Kidney (tissue), 14 donors: ENCODE results near the gene CORIN. TPM values are rescaled to one million over a fixed set of nuclear protein-coding genes. Genes with fewer than 3 reads are reported as not detected.
A peak's percentile ranks its signal among the peaks of the same experiment; 100 is the strongest.

Source experiments
- DNase-seq, 5 donors: peaks; one replicate each; pipeline ENCODE4 v3.0.0-alpha.2; 2013 to 2020
- FAIRE-seq: peaks from 2 replicates; lab custom pipeline; 2012; peaks lifted over from hg19 to GRCh38; lab: Jason Lieb, UNC
- H3K27ac ChIP-seq, 2 donors: one replicate each; pipeline ENCODE4 v1.7.0; 2013; ENCODE audit warnings: low read depth in 2 of 2, low read length in 2 of 2, inconsistent platforms in 1 of 2
- H3K27me3 ChIP-seq: one replicate; pipeline ENCODE4 v1.7.1; 2013; ENCODE audit warnings: low read length, inconsistent platforms; ENCODE audit not compliant: control insufficient read depth, insufficient read depth
- H3K36me3 ChIP-seq, 3 donors: one replicate each; pipeline versions ENCODE4 v1.7.0 to v1.7.1; 2013; ENCODE audit warnings: low read length in 3 of 3, control low read depth in 1 of 3, inconsistent platforms in 1 of 3; ENCODE audit not compliant: insufficient read depth in 3 of 3, control insufficient read depth in 2 of 3
- H3K4me1 ChIP-seq, 3 donors: one replicate each; pipeline versions ENCODE4 v1.7.0 to v1.7.1; 2013; ENCODE audit warnings: low read length in 3 of 3, inconsistent platforms in 1 of 3, low read depth in 1 of 3; ENCODE audit not compliant: control insufficient read depth in 2 of 3, insufficient read depth in 2 of 3
- H3K4me3 ChIP-seq, 3 donors: one replicate each; pipeline versions ENCODE4 v1.7.0 to v1.8.1; 2013; ENCODE audit warnings: low read length in 3 of 3, control low read depth in 1 of 3, inconsistent platforms in 1 of 3
- H3K9ac ChIP-seq, 3 donors: one replicate each; pipeline versions ENCODE4 v1.7.0 to v1.7.1; 2013; ENCODE audit warnings: low read length in 3 of 3, control low read depth in 1 of 3, inconsistent platforms in 1 of 3
- H3K9me3 ChIP-seq, 3 donors: one replicate each; pipeline versions ENCODE4 v1.7.0 to v1.7.1; 2013; ENCODE audit warnings: low read length in 3 of 3, control low read depth in 1 of 3, inconsistent platforms in 1 of 3; ENCODE audit not compliant: control insufficient read depth in 2 of 3, insufficient read depth in 1 of 3
- intact Hi-C: fragments of 100-400 bp; cut with DNase I; formaldehyde crosslinking; loops from one replicate; pipeline ENCODE4 v1.11.1; 2022
- polyA plus RNA-seq: library from polyadenylated mRNA; stranded (reverse); fragments of 350-450 nt; fragmentation: Illumina TruSeq; extraction: RNeasy Lipid Tissue Mini Kit (QIAGEN cat#74804); gene quantifications from one replicate; pipeline ENCODE4 v1.2.3, GENCODE V29; 2014; ENCODE audit warnings: low read depth, low replicate concordance; ENCODE audit not compliant: insufficient read depth
- total RNA-seq: library from RNA; stranded (reverse); fragmentation: NEBNext Ultra II Directional; extraction: Animal tissue kit (Norgen Biotek cat#: 25700); gene quantifications from one replicate; pipeline ENCODE4 v1.2.1, GENCODE V29; 2021
- TF ChIP-seq, protein P1 (sequence below): IDR thresholded peaks from 3 replicates; pipeline ENCODE4 v1.5.1; 2012; ENCODE audit warnings: mild to moderate bottlenecking, moderate library complexity, borderline replicate concordance; ENCODE audit not compliant: insufficient read depth; ENCODE audit errors: extremely low read depth
- donor health status: control.
- donor health status: control.
- donor health status: control.
- donor health status: control.
- donor health status: control.
- donor health status: DM: yes; HTN: yes; CAD: no.
- donor health status: Normal renal cell carcinoma (clear cell type).

The CORIN gene
- total and polyA plus RNA-seq, 2 donors from 2014 or later = 0.75 to 2.6 TPM

DNA sequence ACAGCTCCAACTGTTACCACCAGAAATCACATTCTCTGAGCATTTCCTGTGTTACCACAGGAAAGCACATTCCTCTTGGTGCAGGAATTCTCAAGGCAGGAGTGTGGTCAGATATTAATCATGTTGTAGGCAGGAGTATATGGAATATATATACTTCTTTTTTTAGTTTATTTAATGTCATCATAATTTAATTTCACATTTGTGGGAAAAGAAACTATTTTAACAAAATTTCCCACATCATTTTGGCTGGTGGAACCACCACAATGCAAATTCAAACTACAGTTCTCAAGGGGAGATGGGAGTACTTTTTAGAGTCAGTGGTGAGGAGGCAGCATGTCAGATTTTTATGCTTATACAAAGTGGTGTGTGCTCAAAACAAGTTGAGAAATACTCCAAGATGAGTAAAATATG is 213.8 kb downstream of the CORIN start:
- intact Hi-C loops = no loop called here
- H3K27ac ChIP-seq = no peak overlapping the region
- H3K9me3 ChIP-seq = no peaks in the 10 kb centered on the region
- no peaks in the 10 kb centered on the region for H3K4me1 ChIP-seq
- no peak overlapping the region for H3K9ac ChIP-seq
- TF ChIP-seq, protein P1, sequence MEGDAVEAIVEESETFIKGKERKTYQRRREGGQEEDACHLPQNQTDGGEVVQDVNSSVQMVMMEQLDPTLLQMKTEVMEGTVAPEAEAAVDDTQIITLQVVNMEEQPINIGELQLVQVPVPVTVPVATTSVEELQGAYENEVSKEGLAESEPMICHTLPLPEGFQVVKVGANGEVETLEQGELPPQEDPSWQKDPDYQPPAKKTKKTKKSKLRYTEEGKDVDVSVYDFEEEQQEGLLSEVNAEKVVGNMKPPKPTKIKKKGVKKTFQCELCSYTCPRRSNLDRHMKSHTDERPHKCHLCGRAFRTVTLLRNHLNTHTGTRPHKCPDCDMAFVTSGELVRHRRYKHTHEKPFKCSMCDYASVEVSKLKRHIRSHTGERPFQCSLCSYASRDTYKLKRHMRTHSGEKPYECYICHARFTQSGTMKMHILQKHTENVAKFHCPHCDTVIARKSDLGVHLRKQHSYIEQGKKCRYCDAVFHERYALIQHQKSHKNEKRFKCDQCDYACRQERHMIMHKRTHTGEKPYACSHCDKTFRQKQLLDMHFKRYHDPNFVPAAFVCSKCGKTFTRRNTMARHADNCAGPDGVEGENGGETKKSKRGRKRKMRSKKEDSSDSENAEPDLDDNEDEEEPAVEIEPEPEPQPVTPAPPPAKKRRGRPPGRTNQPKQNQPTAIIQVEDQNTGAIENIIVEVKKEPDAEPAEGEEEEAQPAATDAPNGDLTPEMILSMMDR = no peak
- FAIRE-seq (no peak), DNase-seq (no peak)
- no peak overlapping the region for H3K4me3 ChIP-seq
- H3K27me3 ChIP-seq = no peaks in the 10 kb centered on the region
- H3K36me3 ChIP-seq = no peaks in the 10 kb centered on the region

DNA sequence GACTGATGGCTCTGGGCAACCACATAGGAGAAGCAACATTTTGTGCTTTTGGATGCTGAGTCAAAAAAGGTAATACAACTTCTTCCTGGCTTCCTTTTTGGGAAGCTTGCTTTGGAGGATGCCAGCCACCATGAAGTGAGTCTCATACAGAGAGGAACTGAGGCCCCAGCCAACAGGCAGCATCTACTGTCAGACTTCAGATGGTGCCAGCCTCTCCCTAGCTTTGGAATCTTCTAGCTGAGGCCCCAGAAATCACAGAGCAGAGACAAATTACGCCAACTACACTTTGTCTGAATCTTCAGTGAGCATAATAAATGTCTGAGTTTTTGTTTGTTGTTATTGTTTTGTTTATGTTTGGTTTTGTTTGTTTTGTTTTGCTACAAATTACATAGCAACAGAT is 216.7 kb downstream of the CORIN start:
- no peaks in the 10 kb centered on the region for H3K36me3 ChIP-seq
- no peak overlapping the region for H3K4me3 ChIP-seq
- intact Hi-C loops = no loop called here
- H3K27me3 ChIP-seq = no peaks in the 10 kb centered on the region
- no peak for DNase-seq
- no peak overlapping the region for H3K9ac ChIP-seq
- H3K4me1 ChIP-seq = no peaks in the 10 kb centered on the region
- H3K9me3 ChIP-seq = no peaks in the 10 kb centered on the region
- no peak overlapping the region for H3K27ac ChIP-seq
- TF ChIP-seq, protein P1 = no peak
- FAIRE-seq = no peak

DNA sequence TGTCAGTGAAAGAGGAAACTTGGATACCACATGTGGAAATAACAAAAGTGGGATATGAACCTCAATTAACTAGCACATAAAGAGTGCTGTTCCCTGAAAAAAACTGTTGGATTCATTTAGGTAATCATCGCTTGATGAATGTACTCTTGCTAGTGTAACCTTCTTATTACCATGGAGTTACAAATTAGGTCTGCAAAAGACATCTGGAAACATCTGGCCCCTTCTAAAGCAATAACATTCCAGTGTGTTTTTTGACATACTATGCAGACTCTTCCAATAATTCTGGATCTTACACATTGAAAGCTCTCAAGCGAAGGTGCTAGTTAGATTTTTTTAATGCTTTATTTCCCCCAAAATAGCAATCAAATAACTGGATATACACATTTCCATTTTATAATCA is 218.2 kb downstream of the CORIN start:
- H3K27me3 ChIP-seq = no peaks in the 10 kb centered on the region
- intact Hi-C loops = no loop called here
- peak in 1 of 5 donors; percentile 24 for DNase-seq
- no peak for FAIRE-seq
- no peak overlapping the region for H3K4me3 ChIP-seq
- TF ChIP-seq, protein P1 = no peak
- no peaks in the 10 kb centered on the region for H3K36me3 ChIP-seq
- H3K27ac ChIP-seq = no peak overlapping the region
- H3K4me1 ChIP-seq = no peaks in the 10 kb centered on the region
- H3K9ac ChIP-seq = no peak overlapping the region
- H3K9me3 ChIP-seq = no peaks in the 10 kb centered on the region

DNA sequence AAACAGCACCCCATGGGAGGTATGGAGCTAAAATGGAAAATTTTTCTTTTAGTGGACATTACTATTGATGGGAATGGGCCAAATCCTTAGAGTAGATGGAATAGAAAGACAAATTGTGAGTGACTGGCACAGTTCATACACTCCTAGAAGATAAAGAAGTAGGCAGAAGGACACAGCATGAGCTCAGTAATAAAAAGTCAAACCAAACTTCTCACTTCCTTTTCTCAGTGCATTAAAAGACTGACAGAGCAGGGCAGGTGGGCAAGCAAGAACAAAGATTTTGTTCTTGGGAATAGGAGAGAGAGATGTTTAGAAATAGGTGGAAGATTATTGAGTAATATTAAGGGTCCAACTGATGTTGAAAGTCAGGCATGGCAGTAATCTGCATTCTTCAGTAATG is 220.3 kb downstream of the CORIN start:
- Histone ChIP-seq H3K9ac (no peak overlapping the region), H3K27me3 (no peaks in the 10 kb centered on the region), H3K4me1 (no peaks in the 10 kb centered on the region), H3K4me3 (no peak overlapping the region), H3K9me3 (no peaks in the 10 kb centered on the region), H3K27ac (no peak overlapping the region), H3K36me3 (no peaks in the 10 kb centered on the region)
- DNase-seq (no peak), FAIRE-seq (no peak)
- intact Hi-C loops = no loop called here
- TF ChIP-seq, protein P1 = no peak
